Activated CD4-positive, alpha-beta T cell treated with anti-CD3 and anti-CD28 coated beads, Interleukin-2, Interleukin-6, amounts not matched to agents 100 ng/mL and 50 ng/mL, durations not matched to agents 16 hours and 8 hours (primary cell): ENCODE measurements around the gene FOXP1.

ENCODE experiments used
- DNase-seq: peaks from one replicate; pipeline ENCODE4 v3.0.0-alpha.2; 2020

Gene FOXP1

GRCh38 chr3:71160785-71161546 lies 422.6 kb downstream of the FOXP1 start:
- no peak for DNase-seq

- no peak for DNase-seq
These were observed 427.4 kb downstream of the FOXP1 start for GRCh38 chr3:71156062-71156665.

DNA sequence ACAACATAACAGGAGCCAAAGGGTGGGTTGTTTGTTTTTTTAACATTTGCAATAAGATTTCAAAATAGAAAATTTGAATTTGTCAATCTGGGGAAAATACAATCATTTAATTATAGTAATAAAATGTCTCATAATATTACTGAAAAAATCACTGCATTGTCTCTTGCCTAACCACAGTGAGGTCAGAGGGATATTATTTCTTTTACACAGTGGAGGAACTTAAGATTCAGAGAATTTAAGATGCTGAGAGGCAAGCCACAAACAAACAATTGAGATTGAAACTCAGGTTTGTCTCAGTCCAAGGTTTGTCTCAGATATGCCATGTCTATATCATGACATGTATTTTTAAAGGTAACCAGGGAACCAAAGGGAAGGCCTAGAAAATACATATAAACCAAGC lies 428.7 kb downstream of the FOXP1 start:
- DNase-seq, result no peak

- no peak for DNase-seq
These were observed 429.8 kb downstream of the FOXP1 start for GRCh38 chr3:71153713-71154112.

- no peak for DNase-seq
These were observed 430.6 kb downstream of the FOXP1 start for GRCh38 chr3:71152892-71153265.

DNA sequence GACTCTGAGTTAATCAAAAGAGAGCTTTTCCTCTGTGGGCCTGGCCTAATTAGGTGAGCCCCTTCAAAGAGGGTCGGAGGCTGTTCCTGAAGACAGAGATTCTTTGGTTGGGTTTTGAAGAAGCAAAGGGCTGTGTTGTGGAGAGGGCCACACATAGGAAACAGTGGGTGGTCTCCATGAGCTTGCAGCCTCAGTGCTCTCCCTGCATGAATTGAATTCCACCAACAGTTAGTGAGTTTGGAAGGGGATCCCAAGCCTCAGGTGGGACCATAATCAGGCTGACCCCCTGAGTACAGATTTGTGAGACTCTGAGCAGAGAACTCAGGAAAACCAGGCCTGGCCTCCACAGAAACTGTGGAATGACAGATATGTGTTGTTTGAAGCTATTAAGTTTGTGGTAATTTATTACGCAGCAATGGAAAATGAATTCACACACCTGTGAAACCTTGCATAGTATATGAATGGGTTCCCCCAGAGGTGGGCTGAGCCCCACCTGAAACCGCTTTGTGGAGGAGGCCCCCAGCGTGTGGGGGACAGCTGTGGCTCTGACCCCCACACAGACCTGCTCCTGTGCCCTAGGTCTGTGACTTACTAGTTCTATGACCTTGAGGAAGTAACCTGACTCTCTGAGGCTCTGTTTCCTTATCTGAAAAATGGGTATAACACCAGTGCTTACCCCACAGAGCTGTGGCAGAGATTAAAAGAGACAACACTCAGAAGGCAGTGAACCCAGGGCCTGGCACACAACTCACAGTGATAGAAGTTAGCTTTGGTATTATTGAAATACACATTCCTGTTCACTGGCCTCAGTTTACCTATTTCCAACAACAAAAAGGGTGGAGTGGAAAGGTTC lies 431.3 kb downstream of the FOXP1 start:
- no peak for DNase-seq

- peak; percentile 44 for DNase-seq
These were observed 433.3 kb downstream of the FOXP1 start for GRCh38 chr3:71149959-71150954.

DNA sequence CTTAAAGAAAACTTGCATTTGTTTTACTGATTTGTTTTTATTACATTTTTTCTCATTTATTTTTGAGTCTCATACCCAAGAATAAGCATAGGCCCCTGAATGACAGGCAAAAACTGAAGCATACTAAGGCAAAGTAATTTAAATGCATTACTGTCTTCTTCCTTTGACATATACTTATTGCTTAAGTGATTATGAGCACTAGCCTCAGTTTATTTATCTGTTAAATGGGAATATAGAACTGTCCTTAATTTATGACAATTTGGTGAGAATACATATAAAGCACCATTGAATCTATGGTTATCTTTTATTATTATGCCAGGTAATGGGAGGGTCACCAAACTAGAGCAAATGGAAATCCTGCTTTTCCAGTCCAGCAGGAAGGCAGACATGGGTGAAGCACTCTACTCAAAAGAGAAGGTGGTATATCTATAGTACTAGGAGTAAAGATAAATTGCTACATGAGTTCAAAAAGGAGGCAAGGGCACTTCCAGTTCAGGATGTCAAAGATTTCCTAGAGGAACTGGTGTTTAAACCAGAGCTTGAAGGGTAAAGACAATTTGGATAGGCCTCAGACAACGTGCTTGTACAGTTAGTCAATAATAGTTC lies 435.0 kb downstream of the FOXP1 start:
- no peak for DNase-seq

DNA sequence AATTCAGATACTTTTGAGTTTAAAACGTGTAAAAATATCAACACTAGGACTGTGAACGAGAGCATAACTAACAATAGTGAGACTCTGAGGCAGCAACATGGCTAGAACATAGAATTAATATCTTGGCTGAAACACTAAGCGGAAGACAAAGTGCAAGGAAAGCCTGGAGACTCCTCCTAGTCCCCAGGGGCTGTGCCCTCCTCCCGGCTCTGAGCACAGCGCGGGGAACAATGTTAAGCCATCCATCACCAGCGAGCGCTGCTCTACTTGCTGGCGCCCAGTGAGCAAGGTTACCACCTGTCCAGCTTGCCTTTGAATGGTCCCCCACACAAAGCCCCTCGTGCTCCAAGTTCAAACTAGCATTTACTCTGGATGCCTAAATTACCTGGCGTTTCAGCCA lies 436.9 kb downstream of the FOXP1 start:
- DNase-seq, result no peak

DNA sequence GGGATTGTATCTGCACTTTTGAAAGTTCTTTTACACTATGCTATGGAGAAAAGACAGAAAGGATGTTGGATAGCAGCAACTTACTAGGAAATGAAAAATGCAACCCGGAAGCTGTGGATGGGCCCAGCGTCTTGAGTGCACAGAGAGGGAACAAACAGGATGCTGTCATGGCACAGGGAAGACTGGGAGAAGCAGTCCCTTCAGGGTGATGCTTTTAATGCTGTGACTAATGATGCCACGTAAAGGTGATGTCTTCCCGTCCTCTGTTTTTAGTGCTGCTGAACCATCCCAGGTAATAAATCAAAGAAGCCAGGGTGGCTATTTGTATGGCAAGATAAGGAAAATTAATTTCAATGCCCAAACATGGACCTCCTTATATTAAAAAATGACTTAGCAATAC lies 437.6 kb downstream of the FOXP1 start:
- no peak for DNase-seq

- no peak for DNase-seq
These were observed 438.8 kb downstream of the FOXP1 start for GRCh38 chr3:71144525-71145253.

GRCh38 chr3:71143493-71143892 lies 440.0 kb downstream of the FOXP1 start:
- DNase-seq, result no peak

GRCh38 chr3:71142441-71143161 lies 440.9 kb downstream of the FOXP1 start:
- DNase-seq, result no peak

GRCh38 chr3:71140477-71140876 lies 443.1 kb downstream of the FOXP1 start:
- no peak for DNase-seq

- no peak for DNase-seq
These were observed 444.0 kb downstream of the FOXP1 start for GRCh38 chr3:71139496-71139895.

GRCh38 chr3:71138410-71138809 lies 445.1 kb downstream of the FOXP1 start:
- no peak for DNase-seq

- DNase-seq, result no peak
These were observed 447.3 kb downstream of the FOXP1 start for GRCh38 chr3:71136276-71136675.

GRCh38 chr3:71135373-71136088 lies 448.0 kb downstream of the FOXP1 start:
- no peak for DNase-seq

DNA sequence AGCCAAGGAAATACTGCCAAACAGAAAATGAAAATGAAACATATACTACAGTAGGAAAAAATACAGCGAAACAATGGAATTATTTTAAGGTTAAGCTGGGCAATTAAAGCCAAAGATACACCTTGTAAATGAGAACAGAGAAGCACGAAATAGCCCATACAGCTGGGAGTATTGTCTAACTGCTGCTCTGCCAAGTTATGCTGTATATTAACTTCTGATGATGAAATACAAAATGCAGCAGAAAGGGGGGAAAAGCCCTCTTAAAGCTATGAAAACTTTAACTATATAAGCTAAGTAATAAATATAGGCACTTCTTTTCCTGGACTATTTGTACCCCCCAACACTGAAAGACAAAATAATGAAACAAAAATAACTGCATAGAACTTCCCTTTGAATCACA lies 449.0 kb downstream of the FOXP1 start:
- DNase-seq, result no peak

GRCh38 chr3:71133865-71134264 lies 449.7 kb downstream of the FOXP1 start:
- no peak for DNase-seq
